ENCODE results near the gene CEP72. TPM values are rescaled to one million over a fixed set of nuclear protein-coding genes. Genes with fewer than 3 reads are reported as not detected.

CEP72 gene
- total RNA-seq, 2 experiments from 2014 or later, result 21.9 to 23.8 TPM

Other genes with a start within 250 kb of the CEP72 start
- 10 to 100 TPM; 58.2 to 61.2 TPM for gene EXOC3, start 169.2 kb upstream of the CEP72 start, total RNA-seq
- 1 to 10 TPM; 2.1 to 2.4 TPM for gene SLC9A3, start 87.9 kb upstream of the CEP72 start, total RNA-seq
- gene TPPP, start 81.0 kb downstream of the CEP72 start, total RNA-seq, result under 1 TPM in 1 of 2 experiments, not detected in 1; 0.08 TPM
- gene ZDHHC11B, start 172.4 kb downstream of the CEP72 start, total RNA-seq, result not detected
- 1 to 10 TPM; 4.5 to 5.5 TPM for gene ZDHHC11, start 238.6 kb downstream of the CEP72 start, total RNA-seq

Measured in activated naive CD8-positive, alpha-beta T cell treated with anti-CD3 and anti-CD28 coated beads for 36 hours (primary cell).